Measurements from ENCODE around the gene RFX7. TPM values are rescaled to one million over a fixed set of nuclear protein-coding genes. Genes with fewer than 3 reads are reported as not detected.

Gene RFX7
- total RNA-seq, 4 donors from 2014 or later: 8.7 to 51.5 (median 12.9) TPM

DNA sequence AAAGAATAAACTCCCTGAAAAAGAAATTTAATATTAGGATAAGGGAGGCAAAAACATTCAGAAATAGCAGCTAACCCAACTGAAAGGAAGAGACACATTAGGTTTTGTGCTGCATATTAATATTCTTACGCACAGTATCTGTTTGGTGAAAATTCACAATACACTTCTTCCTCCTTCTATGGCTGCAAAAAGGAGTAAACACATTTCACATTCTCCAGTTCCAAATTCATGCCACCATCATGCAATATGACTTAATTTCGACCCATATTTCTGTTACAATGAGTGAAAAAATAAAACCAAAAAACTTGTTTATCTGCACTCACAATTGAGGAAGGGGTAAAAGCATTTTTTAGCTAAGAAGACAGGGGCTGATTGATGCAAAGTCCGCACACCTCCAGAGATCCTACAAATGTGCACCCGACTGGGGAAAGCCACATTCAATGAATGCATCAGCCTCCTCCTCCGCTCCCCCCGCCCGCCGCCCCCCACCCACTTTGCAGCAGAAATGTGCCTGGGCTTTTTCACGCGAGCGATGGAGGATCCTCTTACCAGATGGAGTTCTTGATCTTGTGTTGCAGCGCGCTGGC is 1.0 kb downstream of the RFX7 start:
- in situ Hi-C loops (cut with MboI; ENCODE audit: low pct_ligation_motif_present in 1 of 4, low pct_unique_long_range_greater_than_20kb in 1 of 4, low sequenced_read_pairs in 3 of 4) (loop anchor here in 1 of 4 donors (10.0 kb wide), 1 partner anchor 182 kb away; no protein-coding TSS in a partner anchor), intact Hi-C loops (cut with DNase I; ENCODE audit: low total_unique reads) (no loop called here)
- DNase-seq: no peak
- H3K4me1 ChIP-seq: peaks cover 9 to 43% (median 24%) of the 10 kb centered on the region in 4 donors
- TF ChIP-seq POLR2A (IDR thresholded peaks at IDR 0.05) (no peak), EP300 (IDR thresholded peaks at IDR 0.05; ENCODE audit: low read depth) (no peak)
- peak overlapping the region; percentile 84 to 100 (median 96) for H3K4me3 ChIP-seq
- H3K9me3 ChIP-seq: no peaks in the 10 kb centered on the region
- H3K27me3 ChIP-seq: no peaks in the 10 kb centered on the region
- no peaks in the 10 kb centered on the region for H3K36me3 ChIP-seq
- 1 to 6% methylated on average over 2 to 13 of the region's 13 CpGs for WGBS, 2 donors (ENCODE audit: low coverage in 1 of 2)
- peak overlapping the region; percentile 88 to 95 (median 92) for H3K27ac ChIP-seq

DNA sequence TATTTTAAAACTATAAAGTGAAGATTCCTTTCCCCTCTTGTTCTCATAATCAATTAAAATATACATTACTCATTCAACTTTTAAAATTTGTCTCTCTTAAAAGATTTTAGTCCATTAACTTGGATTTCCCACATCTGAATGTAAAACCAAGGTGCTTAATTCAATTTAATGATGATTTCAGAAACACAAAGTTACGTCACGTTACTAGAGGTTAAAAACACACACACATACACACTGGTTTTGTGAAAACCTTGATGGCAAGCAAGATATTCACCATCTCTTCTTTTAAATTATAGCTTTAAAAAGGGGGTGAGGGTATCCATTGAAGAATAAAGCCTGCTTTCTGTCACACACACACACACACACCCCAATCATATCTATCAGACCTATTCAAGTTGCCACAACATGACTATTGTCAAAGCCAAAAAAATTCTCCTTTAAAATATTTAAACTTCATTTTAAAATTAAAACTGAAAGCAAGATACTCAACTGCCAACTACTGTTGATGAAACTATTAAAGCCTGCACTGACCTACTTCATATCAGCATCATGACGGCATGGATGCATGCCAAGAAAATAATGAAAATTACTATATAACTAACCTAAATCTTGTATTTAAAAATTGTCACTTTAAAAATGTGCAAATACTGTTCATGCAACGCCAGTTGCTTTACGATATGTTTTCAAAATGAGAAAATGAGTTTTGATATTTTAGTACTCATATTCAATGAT is 2.1 kb downstream of the RFX7 start:
- in situ Hi-C loops (cut with MboI; ENCODE audit: low pct_ligation_motif_present in 1 of 4, low pct_unique_long_range_greater_than_20kb in 1 of 4, low sequenced_read_pairs in 3 of 4) (loop anchor here in 1 of 4 donors (10.0 kb wide), 1 partner anchor 183 kb away; no protein-coding TSS in a partner anchor), intact Hi-C loops (cut with DNase I; ENCODE audit: low total_unique reads) (no loop called here)
- H3K27ac ChIP-seq: no peak overlapping the region
- peak overlapping the region in 1 of 4 donors; percentile 100 for H3K4me3 ChIP-seq
- H3K36me3 ChIP-seq: no peaks in the 10 kb centered on the region
- H3K4me1 ChIP-seq: peaks cover 9 to 52% (median 24%) of the 10 kb centered on the region in 4 donors
- DNase-seq: no peak
- WGBS, 2 donors (ENCODE audit: low coverage in 1 of 2): 36 to 51% methylated on average over 5 of the region's 5 CpGs
- H3K9me3 ChIP-seq: no peaks in the 10 kb centered on the region
- H3K27me3 ChIP-seq: no peaks in the 10 kb centered on the region
- TF ChIP-seq, protein P1, sequence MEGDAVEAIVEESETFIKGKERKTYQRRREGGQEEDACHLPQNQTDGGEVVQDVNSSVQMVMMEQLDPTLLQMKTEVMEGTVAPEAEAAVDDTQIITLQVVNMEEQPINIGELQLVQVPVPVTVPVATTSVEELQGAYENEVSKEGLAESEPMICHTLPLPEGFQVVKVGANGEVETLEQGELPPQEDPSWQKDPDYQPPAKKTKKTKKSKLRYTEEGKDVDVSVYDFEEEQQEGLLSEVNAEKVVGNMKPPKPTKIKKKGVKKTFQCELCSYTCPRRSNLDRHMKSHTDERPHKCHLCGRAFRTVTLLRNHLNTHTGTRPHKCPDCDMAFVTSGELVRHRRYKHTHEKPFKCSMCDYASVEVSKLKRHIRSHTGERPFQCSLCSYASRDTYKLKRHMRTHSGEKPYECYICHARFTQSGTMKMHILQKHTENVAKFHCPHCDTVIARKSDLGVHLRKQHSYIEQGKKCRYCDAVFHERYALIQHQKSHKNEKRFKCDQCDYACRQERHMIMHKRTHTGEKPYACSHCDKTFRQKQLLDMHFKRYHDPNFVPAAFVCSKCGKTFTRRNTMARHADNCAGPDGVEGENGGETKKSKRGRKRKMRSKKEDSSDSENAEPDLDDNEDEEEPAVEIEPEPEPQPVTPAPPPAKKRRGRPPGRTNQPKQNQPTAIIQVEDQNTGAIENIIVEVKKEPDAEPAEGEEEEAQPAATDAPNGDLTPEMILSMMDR (IDR thresholded peaks at IDR 0.05): no peak
- TF ChIP-seq POLR2A (IDR thresholded peaks at IDR 0.05) (no peak), EP300 (IDR thresholded peaks at IDR 0.05; ENCODE audit: low read depth) (no peak), POLR2AphosphoS5 (IDR thresholded peaks at IDR 0.05) (no peak)

DNA sequence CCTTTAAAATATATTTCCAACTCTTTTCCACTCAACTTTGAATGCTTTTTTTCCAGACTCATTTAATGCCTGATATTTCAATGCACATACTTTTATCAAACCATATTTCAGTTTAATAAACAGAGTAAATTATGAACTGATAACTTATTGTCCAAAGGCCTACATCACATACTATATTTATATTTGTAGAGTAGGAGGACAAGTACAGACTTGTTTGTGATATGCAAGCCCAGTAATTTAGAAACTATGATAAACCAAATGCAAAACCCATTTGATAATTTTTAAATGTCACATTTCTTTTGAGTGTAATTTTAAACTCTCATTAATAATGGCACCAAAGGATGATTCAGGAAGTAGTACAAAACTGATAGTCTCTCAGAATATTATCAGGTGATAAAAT is 3.3 kb downstream of the RFX7 start:
- intact Hi-C loops (cut with DNase I; ENCODE audit: low total_unique reads): no loop called here
- peaks cover 9 to 50% (median 21%) of the 10 kb centered on the region in 4 donors for H3K4me1 ChIP-seq
- in situ Hi-C loops (cut with MboI; ENCODE audit: low pct_ligation_motif_present in 1 of 4, low pct_unique_long_range_greater_than_20kb in 1 of 4, low sequenced_read_pairs in 3 of 4): loop anchor here in 1 of 4 donors (10.0 kb wide), 1 partner anchor 184 kb away; no protein-coding TSS in a partner anchor
- no peak overlapping the region for H3K4me3 ChIP-seq
- no peaks in the 10 kb centered on the region for H3K9me3 ChIP-seq
- no peaks in the 10 kb centered on the region for H3K27me3 ChIP-seq
- H3K27ac ChIP-seq: no peak overlapping the region
- no peak for DNase-seq
- no peak for TF ChIP-seq POLR2A (IDR thresholded peaks at IDR 0.05)
- TF ChIP-seq POLR2AphosphoS5 (IDR thresholded peaks at IDR 0.05): no peak
- TF ChIP-seq EP300 (IDR thresholded peaks at IDR 0.05; ENCODE audit: low read depth): no peak
- TF ChIP-seq, protein P1 (IDR thresholded peaks at IDR 0.05): no peak
- H3K36me3 ChIP-seq: no peaks in the 10 kb centered on the region

DNA sequence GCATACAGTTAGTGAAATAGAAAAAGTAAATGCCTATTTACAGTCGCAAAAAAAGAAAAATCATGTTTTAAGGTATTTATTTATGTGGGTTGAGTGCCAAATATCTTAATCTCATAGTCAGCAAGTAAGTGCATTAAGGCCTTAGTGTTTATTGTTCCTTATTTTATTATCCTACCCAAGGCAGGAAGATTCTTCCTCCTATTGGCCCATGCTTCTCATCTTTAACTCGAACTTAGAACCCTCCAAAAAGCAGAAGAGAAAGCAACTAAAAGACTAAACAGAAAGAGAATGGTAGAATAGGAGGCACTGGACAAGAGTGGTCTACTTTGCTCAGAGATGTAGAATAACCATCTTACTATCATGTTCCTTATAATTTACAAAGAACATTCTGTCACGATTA is 7.5 kb downstream of the RFX7 start:
- 51 to 65% methylated on average over 3 of the region's 3 CpGs for WGBS, 2 donors (ENCODE audit: low coverage in 1 of 2)
- no peak overlapping the region for H3K4me3 ChIP-seq
- intact Hi-C loops (cut with DNase I; ENCODE audit: low total_unique reads): no loop called here
- no peak overlapping the region for H3K27ac ChIP-seq
- no peak for TF ChIP-seq POLR2AphosphoS5 (IDR thresholded peaks at IDR 0.05)
- no peak for TF ChIP-seq EP300 (IDR thresholded peaks at IDR 0.05; ENCODE audit: low read depth)
- TF ChIP-seq, protein P1 (IDR thresholded peaks at IDR 0.05): no peak
- TF ChIP-seq POLR2A (IDR thresholded peaks at IDR 0.05): no peak
- peaks cover 0 to 15% (median 2%) of the 10 kb centered on the region in 4 donors for H3K36me3 ChIP-seq
- DNase-seq: no peak
- peaks cover 0 to 20% (median 3%) of the 10 kb centered on the region in 4 donors for H3K4me1 ChIP-seq
- no peaks in the 10 kb centered on the region for H3K27me3 ChIP-seq
- H3K9me3 ChIP-seq: peaks cover 12 to 14% of the 10 kb centered on the region in 2 donors
- in situ Hi-C loops (cut with MboI; ENCODE audit: low pct_ligation_motif_present in 1 of 4, low pct_unique_long_range_greater_than_20kb in 1 of 4, low sequenced_read_pairs in 3 of 4): no loop called here

Data from transverse colon (tissue), 4 donors.